Panc1 (cell line): ENCODE results near the gene JMJD1C. TPM values are rescaled to one million over a fixed set of nuclear protein-coding genes. Genes with fewer than 3 reads are reported as not detected.

Experiments used
- ATAC-seq: fragments of 200-7000 bp; cut with Tn5 transposase; 2 replicates; pipeline ENCODE4 v1.9.1; 2020; ENCODE audit warnings: mild to moderate bottlenecking, moderate library complexity
- BruUV-seq: library from RNA; stranded (reverse); fragments of 400-500 nt; replicated peaks from 2 replicates; lab custom pipeline; 2021; lab: Mats Ljungman, UMichigan
- CTCF ChIA-PET: fragments of 300-600 bp; sonication (Branson Sonifier 250); formaldehyde crosslinking; loops from one replicate; lab custom pipeline; 2022; ENCODE audit warnings: antibody characterized with exemption; lab: Charles Lee
- POLR2A ChIA-PET: fragments of 300-600 bp; sonication (Branson Sonifier 250); formaldehyde crosslinking; loops from one replicate; lab custom pipeline; 2022; ENCODE audit warnings: antibody characterized with exemption; lab: Charles Lee
- DNase-seq: peaks from one replicate; pipeline ENCODE4 v3.0.0-alpha.2; 2010; ENCODE audit warnings: low read depth, low spot score
- H3K27ac ChIP-seq: 2 replicates; pipeline ENCODE4 v1.5.1; 2011; ENCODE audit warnings: mild to moderate bottlenecking, low read length, inconsistent platforms
- H3K27me3 ChIP-seq: fragments of 200-500 bp; sonication (Bioruptor generic); 2 replicates; pipeline ENCODE4 v1.6.0; 2014; ENCODE audit warnings: low read length, inconsistent platforms; ENCODE audit not compliant: control insufficient read depth, insufficient read depth
- H3K36me3 ChIP-seq: fragments of 200-500 bp; sonication (Bioruptor generic); 2 replicates; pipeline ENCODE4 v1.5.1; 2014; ENCODE audit warnings: inconsistent platforms, mild to moderate bottlenecking, low read length, moderate library complexity; ENCODE audit not compliant: control insufficient read depth, insufficient read depth
- H3K4me1 ChIP-seq: 2 replicates; pipeline ENCODE4 v1.5.1; 2011; ENCODE audit warnings: inconsistent platforms, mild to moderate bottlenecking, low read length, moderate library complexity; ENCODE audit not compliant: control insufficient read depth, insufficient read depth
- H3K4me3 ChIP-seq, 2 experiments: 2 replicates each; pipeline ENCODE4 v1.5.1; 2011 to 2012; ENCODE audit warnings: low read depth in 2 of 2, low read length in 2 of 2, mild to moderate bottlenecking in 2 of 2, inconsistent platforms in 1 of 2, moderate library complexity in 1 of 2
- H3K9me3 ChIP-seq: fragments of 200-500 bp; sonication (Bioruptor generic); 2 replicates; pipeline ENCODE4 v1.5.1; 2014; ENCODE audit warnings: low read depth, mild to moderate bottlenecking, inconsistent platforms, low read length, moderate library complexity; ENCODE audit not compliant: control insufficient read depth, insufficient read depth
- POLR2AphosphoS5 ChIP-seq: IDR thresholded peaks from 2 replicates; pipeline ENCODE4 v1.6.1; 2012; ENCODE audit warnings: mild to moderate bottlenecking, low read depth, low read length, moderate library complexity
- SIN3A ChIP-seq: IDR thresholded peaks from 2 replicates; pipeline ENCODE4 v1.6.1; 2012; ENCODE audit warnings: low read depth, mild to moderate bottlenecking, low read length, moderate library complexity, borderline replicate concordance; ENCODE audit not compliant: insufficient read depth
- TCF7L2 ChIP-seq: IDR thresholded peaks from 2 replicates; pipeline ENCODE4 v1.6.1; 2011; ENCODE audit warnings: mild to moderate bottlenecking, low read depth, low read length, inconsistent platforms
- in situ Hi-C: cut with HindIII; loops from 2 replicates; pipeline ENCODE4 v1.10.0; 2016; ENCODE audit warnings: low sequenced_read_pairs, low pct_unique_long_range_greater_than_20kb
- intact Hi-C: fragments of 100-400 bp; cut with micrococcal nuclease; formaldehyde crosslinking; loops from one replicate; pipeline ENCODE4 v1.10.0; 2022; ENCODE audit not compliant: unreplicated experiment
- total RNA-seq: library from RNA; stranded (reverse); gene quantifications from one replicate; pipeline ENCODE4 v1.2.1, GENCODE V29; 2021; ENCODE audit not compliant: unreplicated experiment
- TF ChIP-seq, protein P1 (sequence below), 2 experiments: IDR thresholded peaks; 2 replicates each; pipeline ENCODE4 v1.6.1; 2011 to 2012; ENCODE audit warnings: low read depth in 2 of 2, control low read depth in 1 of 2, low read length in 1 of 2, mild to moderate bottlenecking in 1 of 2, moderate library complexity in 1 of 2; ENCODE audit not compliant: insufficient read depth in 1 of 2
- TF ChIP-seq, protein P2 (sequence below): fragments of 450-650 bp; IDR thresholded peaks from 2 replicates; pipeline ENCODE4 v1.5.1; 2017; ENCODE audit warnings: mild to moderate bottlenecking

JMJD1C gene
- total RNA-seq, 1 experiment from 2014 or later, result 88.3 TPM

DNA sequence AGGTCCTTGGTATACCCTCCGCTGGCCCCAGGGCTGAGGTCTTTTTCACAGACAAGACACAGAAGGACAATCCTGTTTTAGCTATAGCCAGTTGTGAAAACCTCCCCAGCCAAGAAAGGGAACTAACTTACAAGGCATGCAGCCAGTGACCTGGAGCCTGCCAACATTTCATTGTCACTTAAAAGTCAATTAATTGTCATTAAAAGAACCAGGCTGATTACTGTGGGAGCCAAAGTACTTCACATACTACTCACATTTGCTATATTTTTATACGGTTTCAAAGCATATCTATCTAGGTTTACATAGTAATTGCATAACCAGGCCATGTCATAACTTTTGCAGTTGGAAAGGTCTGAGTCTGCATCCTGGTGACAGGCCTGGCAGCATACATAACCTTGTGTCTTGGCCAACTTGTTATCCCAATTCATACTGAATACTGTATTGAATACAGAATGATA is 301.6 kb downstream of the JMJD1C start:
- H3K9me3 ChIP-seq, result no peaks in the 10 kb centered on the region
- no TSS peak for BruUV-seq
- no peak for ATAC-seq
- no peak overlapping the region for H3K27ac ChIP-seq
- H3K4me1 ChIP-seq, result no peaks in the 10 kb centered on the region
- in situ Hi-C loops, result no loop called here
- H3K36me3 ChIP-seq, result peaks cover 29% of the 10 kb centered on the region
- no peaks in the 10 kb centered on the region for H3K27me3 ChIP-seq
- H3K4me3 ChIP-seq, result no peak overlapping the region
- intact Hi-C loops, result no loop called here
- ChIA-PET CTCF (no interaction called here), POLR2A (no interaction called here)
- TF ChIP-seq, protein P1, sequence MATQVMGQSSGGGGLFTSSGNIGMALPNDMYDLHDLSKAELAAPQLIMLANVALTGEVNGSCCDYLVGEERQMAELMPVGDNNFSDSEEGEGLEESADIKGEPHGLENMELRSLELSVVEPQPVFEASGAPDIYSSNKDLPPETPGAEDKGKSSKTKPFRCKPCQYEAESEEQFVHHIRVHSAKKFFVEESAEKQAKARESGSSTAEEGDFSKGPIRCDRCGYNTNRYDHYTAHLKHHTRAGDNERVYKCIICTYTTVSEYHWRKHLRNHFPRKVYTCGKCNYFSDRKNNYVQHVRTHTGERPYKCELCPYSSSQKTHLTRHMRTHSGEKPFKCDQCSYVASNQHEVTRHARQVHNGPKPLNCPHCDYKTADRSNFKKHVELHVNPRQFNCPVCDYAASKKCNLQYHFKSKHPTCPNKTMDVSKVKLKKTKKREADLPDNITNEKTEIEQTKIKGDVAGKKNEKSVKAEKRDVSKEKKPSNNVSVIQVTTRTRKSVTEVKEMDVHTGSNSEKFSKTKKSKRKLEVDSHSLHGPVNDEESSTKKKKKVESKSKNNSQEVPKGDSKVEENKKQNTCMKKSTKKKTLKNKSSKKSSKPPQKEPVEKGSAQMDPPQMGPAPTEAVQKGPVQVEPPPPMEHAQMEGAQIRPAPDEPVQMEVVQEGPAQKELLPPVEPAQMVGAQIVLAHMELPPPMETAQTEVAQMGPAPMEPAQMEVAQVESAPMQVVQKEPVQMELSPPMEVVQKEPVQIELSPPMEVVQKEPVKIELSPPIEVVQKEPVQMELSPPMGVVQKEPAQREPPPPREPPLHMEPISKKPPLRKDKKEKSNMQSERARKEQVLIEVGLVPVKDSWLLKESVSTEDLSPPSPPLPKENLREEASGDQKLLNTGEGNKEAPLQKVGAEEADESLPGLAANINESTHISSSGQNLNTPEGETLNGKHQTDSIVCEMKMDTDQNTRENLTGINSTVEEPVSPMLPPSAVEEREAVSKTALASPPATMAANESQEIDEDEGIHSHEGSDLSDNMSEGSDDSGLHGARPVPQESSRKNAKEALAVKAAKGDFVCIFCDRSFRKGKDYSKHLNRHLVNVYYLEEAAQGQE (IDR thresholded peaks at IDR 0.05; ENCODE audit: insufficient read depth in 1 of 2, low read depth in 2 of 2, low read length in 1 of 2), result no peak
- no peak for DNase-seq

DNA sequence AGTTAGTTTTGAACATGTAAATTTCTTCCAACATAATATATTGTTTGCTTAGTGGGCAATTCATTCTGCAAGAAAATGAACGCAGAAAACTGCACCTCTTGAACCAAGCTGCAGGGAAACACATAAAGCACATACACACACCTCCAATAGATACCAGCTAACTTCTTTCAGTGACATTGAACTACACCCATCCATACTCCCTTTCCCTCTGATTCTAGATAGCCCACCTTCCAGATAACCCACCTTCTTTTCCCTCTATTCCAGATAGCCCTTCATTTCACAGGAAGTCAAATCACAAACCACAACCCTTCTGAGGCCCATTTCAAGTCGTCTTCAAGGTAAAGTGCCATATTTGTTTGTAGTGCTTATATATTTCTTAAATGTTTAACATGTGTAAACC is 304.2 kb downstream of the JMJD1C start:
- ChIA-PET CTCF (no interaction called here), POLR2A (no interaction called here)
- DNase-seq (no peak), ATAC-seq (no peak)
- H3K27me3 ChIP-seq, result no peaks in the 10 kb centered on the region
- no peak for TF ChIP-seq SIN3A
- TF ChIP-seq, protein P2, sequence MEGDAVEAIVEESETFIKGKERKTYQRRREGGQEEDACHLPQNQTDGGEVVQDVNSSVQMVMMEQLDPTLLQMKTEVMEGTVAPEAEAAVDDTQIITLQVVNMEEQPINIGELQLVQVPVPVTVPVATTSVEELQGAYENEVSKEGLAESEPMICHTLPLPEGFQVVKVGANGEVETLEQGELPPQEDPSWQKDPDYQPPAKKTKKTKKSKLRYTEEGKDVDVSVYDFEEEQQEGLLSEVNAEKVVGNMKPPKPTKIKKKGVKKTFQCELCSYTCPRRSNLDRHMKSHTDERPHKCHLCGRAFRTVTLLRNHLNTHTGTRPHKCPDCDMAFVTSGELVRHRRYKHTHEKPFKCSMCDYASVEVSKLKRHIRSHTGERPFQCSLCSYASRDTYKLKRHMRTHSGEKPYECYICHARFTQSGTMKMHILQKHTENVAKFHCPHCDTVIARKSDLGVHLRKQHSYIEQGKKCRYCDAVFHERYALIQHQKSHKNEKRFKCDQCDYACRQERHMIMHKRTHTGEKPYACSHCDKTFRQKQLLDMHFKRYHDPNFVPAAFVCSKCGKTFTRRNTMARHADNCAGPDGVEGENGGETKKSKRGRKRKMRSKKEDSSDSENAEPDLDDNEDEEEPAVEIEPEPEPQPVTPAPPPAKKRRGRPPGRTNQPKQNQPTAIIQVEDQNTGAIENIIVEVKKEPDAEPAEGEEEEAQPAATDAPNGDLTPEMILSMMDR, result no peak
- no peak; the same call in 1 of the 2 replicates for TF ChIP-seq POLR2AphosphoS5
- TF ChIP-seq, protein P1 (IDR thresholded peaks at IDR 0.05; ENCODE audit: insufficient read depth in 1 of 2, low read depth in 2 of 2, low read length in 1 of 2), result no peak
- TF ChIP-seq TCF7L2, result no peak
- no peak overlapping the region for H3K27ac ChIP-seq
- peaks cover 12% of the 10 kb centered on the region for H3K36me3 ChIP-seq
- in situ Hi-C loops, result no loop called here
- H3K4me3 ChIP-seq, result no peak overlapping the region
- BruUV-seq, result no TSS peak
- H3K9me3 ChIP-seq, result no peaks in the 10 kb centered on the region
- intact Hi-C loops, result no loop called here
- H3K4me1 ChIP-seq, result no peaks in the 10 kb centered on the region
